CD4-positive, alpha-beta T cell (primary cell): ENCODE data around the gene JAM2. TPM values are rescaled to one million over a fixed set of nuclear protein-coding genes. Genes with fewer than 3 reads are reported as not detected.

Experiments
- ATAC-seq: fragments of 200-7000 bp; cut with Tn5 transposase; one replicate; pipeline ENCODE4 v1.10.0; 2022; ENCODE audit warnings: mild to moderate bottlenecking; ENCODE audit not compliant: poor library complexity
- CTCF ChIA-PET: fragments of 350-600 bp; sonication (Branson Sonifier 250); formaldehyde crosslinking; loops from one replicate; lab custom pipeline; 2021; ENCODE audit warnings: antibody characterized with exemption, inconsistent platforms; lab: Charles Lee
- POLR2A ChIA-PET: fragments of 350-600 bp; sonication (Branson Sonifier 250); formaldehyde crosslinking; loops from one replicate; lab custom pipeline; 2021; ENCODE audit warnings: antibody characterized with exemption, inconsistent platforms; lab: Charles Lee
- DNase-seq, 14 experiments: peaks; one replicate each; pipeline ENCODE4 v3.0.0-alpha.2; 2013 to 2020; ENCODE audit warnings: mixed read lengths in 2 of 14
- H3K27ac ChIP-seq, 2 donors: one replicate each; pipeline versions ENCODE4 v1.5.1 to v1.7.0; 2013; ENCODE audit warnings: low read length in 2 of 2, low read depth in 1 of 2, mild to moderate bottlenecking in 1 of 2
- H3K27me3 ChIP-seq, 2 experiments: 1 replicate in 1 of 2; 2 replicates in 1 of 2; pipeline versions ENCODE4 v1.6.1 to v1.7.0; 2013; ENCODE audit warnings: low read length in 2 of 2, control low read depth in 1 of 2, mild to moderate bottlenecking in 1 of 2, moderate library complexity in 1 of 2; ENCODE audit not compliant: insufficient read depth in 2 of 2, control insufficient read depth in 1 of 2
- H3K36me3 ChIP-seq: one replicate; pipeline ENCODE4 v1.6.1; 2013; ENCODE audit warnings: low read length, control low read depth; ENCODE audit not compliant: insufficient read depth
- H3K4me1 ChIP-seq: one replicate; pipeline ENCODE4 v1.6.1; 2013; ENCODE audit warnings: low read length, control low read depth; ENCODE audit not compliant: insufficient read depth
- H3K4me3 ChIP-seq: one replicate; pipeline ENCODE4 v1.5.1; 2013; ENCODE audit warnings: mild to moderate bottlenecking, low read length, moderate library complexity
- H3K9me3 ChIP-seq, 2 experiments: 1 replicate in 1 of 2; 2 replicates in 1 of 2; pipeline versions ENCODE4 v1.6.1 to v1.7.0; 2013; ENCODE audit warnings: low read length in 2 of 2, mild to moderate bottlenecking in 2 of 2, control low read depth in 1 of 2, moderate library complexity in 1 of 2; ENCODE audit not compliant: control insufficient read depth in 1 of 2, insufficient read depth in 1 of 2
- H3K27ac Mint-ChIP-seq: one replicate; pipeline ENCODE4 v1.8.0; 2020; ENCODE audit warnings: mixed read lengths
- H3K27me3 Mint-ChIP-seq: one replicate; pipeline ENCODE4 v1.8.0; 2021; ENCODE audit warnings: mixed read lengths
- H3K36me3 Mint-ChIP-seq: one replicate; pipeline ENCODE4 v1.8.0; 2021; ENCODE audit warnings: low read depth, mixed read lengths
- H3K4me1 Mint-ChIP-seq: one replicate; pipeline ENCODE4 v1.8.0; 2021; ENCODE audit warnings: low read depth, mixed read lengths
- H3K4me3 Mint-ChIP-seq: one replicate; pipeline ENCODE4 v1.8.0; 2020; ENCODE audit warnings: mild to moderate bottlenecking, mixed read lengths
- H3K9me3 Mint-ChIP-seq: one replicate; pipeline ENCODE4 v1.8.0; 2020; ENCODE audit warnings: mixed read lengths
- CTCF ChIP-seq: fragments of 200-600 bp; IDR thresholded peaks from one replicate; pipeline ENCODE4 v1.8.0; 2022; ENCODE audit warnings: antibody characterized with exemption, mild to moderate bottlenecking
- intact Hi-C, 2 experiments: fragments of 100-400 bp; cut with DNase I in 1 of 2; cut with micrococcal nuclease in 1 of 2; formaldehyde crosslinking; loops; one replicate each; pipeline versions ENCODE4 v1.15.1 to v1.9.0; 2023 to 2025; cut with DNase I, micrococcal nuclease
- total RNA-seq, 174 experiments: library from RNA in 2 of 174; stranded (reverse) in 2 of 174; gene quantifications; one replicate each; pipeline ENCODE4 v1.2.3 and lab custom pipeline; 2021 to 2026

Gene JAM2
- total RNA-seq, 2 experiments from 2014 or later, result not detected

GRCh38 chr21:25635310-25635709 is 3.7 kb upstream of the JAM2 start:
- no peaks in the 10 kb centered on the region for H3K9me3 Mint-ChIP-seq
- no peaks in the 10 kb centered on the region for H3K36me3 ChIP-seq
- H3K9me3 ChIP-seq, result no peaks in the 10 kb centered on the region
- no peak overlapping the region for H3K4me3 Mint-ChIP-seq
- POLR2A ChIA-PET, result no interaction called here
- H3K4me1 ChIP-seq, result peaks cover 17% of the 10 kb centered on the region
- H3K4me1 Mint-ChIP-seq, result peaks cover 12% of the 10 kb centered on the region
- intact Hi-C loops, result no loop called here
- peaks cover 12% of the 10 kb centered on the region in 2 experiments for H3K27me3 ChIP-seq
- peaks cover 48% of the 10 kb centered on the region for H3K27me3 Mint-ChIP-seq
- no peak overlapping the region for H3K27ac ChIP-seq
- no peak for ATAC-seq
- H3K36me3 Mint-ChIP-seq, result no peaks in the 10 kb centered on the region
- no peak overlapping the region for H3K4me3 ChIP-seq
- no peak overlapping the region for H3K27ac Mint-ChIP-seq
- CTCF ChIA-PET, result no interaction called here
- DNase-seq, result no peak
- TF ChIP-seq CTCF, result no peak

- H3K27ac Mint-ChIP-seq, result no peak overlapping the region
- no peak overlapping the region for H3K4me3 ChIP-seq
- H3K27me3 ChIP-seq, result peaks cover 13 to 17% of the 10 kb centered on the region in 2 experiments
- TF ChIP-seq CTCF, result no peak
- H3K4me1 Mint-ChIP-seq, result peaks cover 18% of the 10 kb centered on the region
- DNase-seq, result no peak
- peaks cover 54% of the 10 kb centered on the region for H3K27me3 Mint-ChIP-seq
- no peaks in the 10 kb centered on the region for H3K36me3 ChIP-seq
- peaks cover 18% of the 10 kb centered on the region for H3K4me1 ChIP-seq
- no peak overlapping the region for H3K27ac ChIP-seq
- intact Hi-C loops, result no loop called here
- POLR2A ChIA-PET, result interaction anchor here (1.1 kb wide), 1 partner anchor 98 kb away, joined by 3 read pairs; the partner anchor contains the start of genes ATP5PF and GABPA
- H3K4me3 Mint-ChIP-seq, result no peak overlapping the region
- H3K9me3 ChIP-seq, result no peaks in the 10 kb centered on the region
- H3K9me3 Mint-ChIP-seq, result no peaks in the 10 kb centered on the region
- H3K36me3 Mint-ChIP-seq, result no peaks in the 10 kb centered on the region
- CTCF ChIA-PET, result no interaction called here
- no peak for ATAC-seq
Observed at GRCh38 chr21:25636727-25637126, 2.3 kb upstream of the JAM2 start.

GRCh38 chr21:25637851-25638659 is 1.0 kb upstream of the JAM2 start:
- CTCF ChIA-PET, result no interaction called here
- ATAC-seq, result no peak
- peaks cover 18% of the 10 kb centered on the region for H3K4me1 ChIP-seq
- H3K4me3 ChIP-seq, result no peak overlapping the region
- TF ChIP-seq CTCF, result no peak
- Mint-ChIP-seq H3K4me1 (peaks cover 18% of the 10 kb centered on the region), H3K9me3 (no peaks in the 10 kb centered on the region), H3K36me3 (no peaks in the 10 kb centered on the region), H3K27ac (no peak overlapping the region), H3K27me3 (peaks cover 54% of the 10 kb centered on the region), H3K4me3 (peak overlapping the region; percentile 87)
- DNase-seq, result no peak
- POLR2A ChIA-PET, result interaction anchor here (0.6 to 1.4 kb wide), 7 partner anchors 8 to 97 kb away, joined by 3 to 7 read pairs (median 3); partner anchors contain the start of genes ATP5PF, GABPA and MRPL39
- H3K9me3 ChIP-seq, result no peaks in the 10 kb centered on the region
- peaks cover 13 to 17% of the 10 kb centered on the region in 2 experiments for H3K27me3 ChIP-seq
- H3K36me3 ChIP-seq, result no peaks in the 10 kb centered on the region
- no peak overlapping the region for H3K27ac ChIP-seq
- intact Hi-C loops, result loop anchor here in 1 of 2 experiments (2.0 kb wide), 1 partner anchor 29 kb away; no protein-coding TSS in a partner anchor
